Measurements from ENCODE around the gene SPESP1.

DNA sequence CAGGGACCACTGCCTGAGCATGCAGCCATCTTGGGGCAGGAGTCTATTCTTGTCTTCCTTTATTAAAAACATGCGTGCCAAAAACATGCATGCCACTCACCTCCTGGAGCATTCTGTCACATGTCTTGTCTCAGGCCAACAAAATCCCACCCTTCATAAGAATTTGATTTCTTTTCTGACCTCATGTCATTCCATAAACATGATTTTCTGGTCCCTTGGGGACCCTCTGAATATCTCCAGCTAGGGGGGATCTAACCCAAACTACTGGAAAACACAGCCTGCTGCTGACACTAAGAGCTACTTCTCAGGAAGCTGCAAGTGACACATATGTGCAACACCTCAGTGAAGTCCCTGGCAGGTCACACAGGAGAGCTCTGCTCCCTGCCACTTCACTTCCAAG lies 57.4 kb downstream of the SPESP1 start:
- no peak for TF ChIP-seq POLR2A (IDR thresholded peaks at IDR 0.05)
- no peak for TF ChIP-seq CTCF (IDR thresholded peaks at IDR 0.05)

Measured in esophagus squamous epithelium (tissue), 4 donors.